ENCODE data around the gene CCNL1. TPM values are rescaled to one million over a fixed set of nuclear protein-coding genes. Genes with fewer than 3 reads are reported as not detected.
A peak's percentile ranks its signal among the peaks of the same experiment; 100 is the strongest.
"Not testable (repeated sequence)": the region's sequence is repeated elsewhere in the genome, so short reads cannot be mapped to it uniquely, and the experiment has no call there.

CCNL1 gene
- total and polyA plus RNA-seq, 2 experiments from 2014 or later = 87.6 to 223 TPM

DNA sequence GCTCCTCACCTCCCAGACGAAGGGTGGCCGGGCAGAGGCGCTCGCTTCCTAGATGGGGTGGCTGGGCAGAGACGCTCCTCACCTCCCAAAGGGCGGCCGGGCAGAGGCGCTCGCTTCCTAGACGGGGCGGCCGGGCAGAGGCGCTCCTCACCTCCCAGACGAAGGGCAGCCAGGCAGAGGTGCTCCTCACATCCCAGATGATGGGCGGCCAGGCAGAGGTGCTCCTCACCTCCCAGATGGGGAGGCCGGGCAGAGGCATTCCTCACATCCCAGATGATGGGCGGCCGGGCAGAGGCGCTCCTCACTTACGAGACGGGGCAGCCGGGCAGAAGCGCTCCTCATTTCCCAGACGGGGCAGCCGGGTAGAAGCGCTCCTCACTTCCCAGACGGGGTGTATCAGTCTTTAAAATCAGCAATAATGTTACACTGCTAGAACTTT lies 19.4 kb upstream of the CCNL1 start:
- no peak for DNase-seq (ENCODE audit: low read depth in 1 of 2, low spot score in 1 of 2)
- Histone ChIP-seq H3K9me3 (ENCODE audit: low read depth) (no peaks in the 10 kb centered on the region), H3K27me3 (no peaks in the 10 kb centered on the region), H3K4me3 (no peak overlapping the region), H3K4me1 (ENCODE audit: low read depth) (no peaks in the 10 kb centered on the region), H3K36me3 (no peaks in the 10 kb centered on the region), H3K27ac (no peak overlapping the region)
- TF ChIP-seq, protein P1, sequence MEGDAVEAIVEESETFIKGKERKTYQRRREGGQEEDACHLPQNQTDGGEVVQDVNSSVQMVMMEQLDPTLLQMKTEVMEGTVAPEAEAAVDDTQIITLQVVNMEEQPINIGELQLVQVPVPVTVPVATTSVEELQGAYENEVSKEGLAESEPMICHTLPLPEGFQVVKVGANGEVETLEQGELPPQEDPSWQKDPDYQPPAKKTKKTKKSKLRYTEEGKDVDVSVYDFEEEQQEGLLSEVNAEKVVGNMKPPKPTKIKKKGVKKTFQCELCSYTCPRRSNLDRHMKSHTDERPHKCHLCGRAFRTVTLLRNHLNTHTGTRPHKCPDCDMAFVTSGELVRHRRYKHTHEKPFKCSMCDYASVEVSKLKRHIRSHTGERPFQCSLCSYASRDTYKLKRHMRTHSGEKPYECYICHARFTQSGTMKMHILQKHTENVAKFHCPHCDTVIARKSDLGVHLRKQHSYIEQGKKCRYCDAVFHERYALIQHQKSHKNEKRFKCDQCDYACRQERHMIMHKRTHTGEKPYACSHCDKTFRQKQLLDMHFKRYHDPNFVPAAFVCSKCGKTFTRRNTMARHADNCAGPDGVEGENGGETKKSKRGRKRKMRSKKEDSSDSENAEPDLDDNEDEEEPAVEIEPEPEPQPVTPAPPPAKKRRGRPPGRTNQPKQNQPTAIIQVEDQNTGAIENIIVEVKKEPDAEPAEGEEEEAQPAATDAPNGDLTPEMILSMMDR (IDR thresholded peaks at IDR 0.05; ENCODE audit: low read depth, low read length) = no peak

DNA sequence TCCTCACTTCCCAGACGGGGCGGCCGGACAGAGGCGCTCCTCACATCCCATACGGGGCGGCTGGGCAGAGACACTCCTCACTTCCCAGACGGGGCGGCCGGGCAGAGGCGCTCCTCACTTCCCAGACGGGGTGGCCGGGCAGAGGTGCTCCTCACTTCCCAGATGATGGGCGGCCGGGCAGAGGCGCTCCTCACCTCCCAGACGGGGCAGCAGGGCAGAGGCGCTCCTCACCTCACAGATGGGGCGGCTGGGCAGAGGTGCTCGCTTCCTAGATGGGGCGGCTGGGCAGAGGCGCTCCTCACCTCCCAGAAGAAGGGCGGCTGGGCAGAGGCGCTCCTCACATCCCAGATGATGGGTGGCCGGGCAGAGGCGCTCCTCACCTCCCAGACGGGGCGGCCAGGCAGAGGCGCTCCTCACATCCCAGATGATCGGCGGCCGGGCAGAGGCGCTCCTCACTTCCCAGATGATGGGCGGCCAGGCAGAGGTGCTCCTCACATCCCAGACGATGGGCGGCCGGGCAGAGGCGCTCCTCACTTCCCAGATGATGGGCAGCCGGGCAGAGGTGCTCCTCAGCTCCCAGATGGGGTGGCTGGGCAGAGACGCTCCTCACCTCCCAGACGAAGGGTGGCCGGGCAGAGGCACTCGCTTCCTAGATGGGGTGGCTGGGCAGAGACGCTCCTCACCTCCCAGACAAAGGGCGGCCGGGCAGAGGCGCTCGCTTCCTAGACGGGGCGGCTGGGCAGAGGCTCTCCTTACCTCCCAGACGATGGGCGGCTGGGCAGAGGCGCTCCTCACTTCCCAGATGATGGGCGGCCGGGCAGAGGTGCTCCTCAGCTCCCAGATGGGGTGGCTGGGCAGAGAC lies 18.8 kb upstream of the CCNL1 start:
- not testable (repeated sequence) for H3K36me3 ChIP-seq; H3K27me3 ChIP-seq; DNase-seq (ENCODE audit: low read depth in 1 of 2, low spot score in 1 of 2); H3K4me3 ChIP-seq; H3K9me3 ChIP-seq (ENCODE audit: low read depth); H3K4me1 ChIP-seq (ENCODE audit: low read depth); H3K27ac ChIP-seq

DNA sequence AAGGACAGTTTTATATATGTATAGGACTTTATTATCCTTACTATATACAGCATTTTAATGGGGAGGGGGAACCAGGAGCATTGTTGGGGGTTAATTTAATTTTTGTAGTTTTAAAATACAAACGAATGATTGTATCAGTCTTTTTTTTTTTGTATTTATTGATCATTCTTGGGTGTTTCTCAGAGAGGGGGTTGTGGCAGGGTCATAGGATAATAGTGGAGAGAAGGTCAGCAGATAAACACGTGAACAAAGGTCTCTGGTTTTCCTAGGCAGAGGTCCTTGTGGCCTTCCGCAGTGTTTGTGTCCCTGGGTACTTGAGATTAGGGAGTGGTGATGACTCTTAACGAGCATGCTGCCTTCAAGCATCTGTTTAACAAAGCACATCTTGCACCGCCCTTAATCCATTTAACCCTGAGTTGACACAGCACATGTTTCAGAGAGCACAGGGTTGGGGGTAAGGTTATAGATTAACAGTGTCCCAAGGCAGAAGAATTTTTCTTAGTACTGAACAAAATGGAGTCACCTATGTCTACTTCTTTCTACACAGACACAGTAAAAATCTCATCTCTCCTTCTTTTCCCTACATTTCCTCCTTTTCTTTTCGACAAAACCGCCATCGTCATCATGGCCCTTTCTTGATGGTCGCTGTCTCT lies 18.0 kb upstream of the CCNL1 start:
- H3K27ac ChIP-seq; H3K36me3 ChIP-seq; H3K4me1 ChIP-seq (ENCODE audit: low read depth); DNase-seq (ENCODE audit: low read depth in 1 of 2, low spot score in 1 of 2); H3K9me3 ChIP-seq (ENCODE audit: low read depth); H3K27me3 ChIP-seq; H3K4me3 ChIP-seq: not testable (repeated sequence)

DNA sequence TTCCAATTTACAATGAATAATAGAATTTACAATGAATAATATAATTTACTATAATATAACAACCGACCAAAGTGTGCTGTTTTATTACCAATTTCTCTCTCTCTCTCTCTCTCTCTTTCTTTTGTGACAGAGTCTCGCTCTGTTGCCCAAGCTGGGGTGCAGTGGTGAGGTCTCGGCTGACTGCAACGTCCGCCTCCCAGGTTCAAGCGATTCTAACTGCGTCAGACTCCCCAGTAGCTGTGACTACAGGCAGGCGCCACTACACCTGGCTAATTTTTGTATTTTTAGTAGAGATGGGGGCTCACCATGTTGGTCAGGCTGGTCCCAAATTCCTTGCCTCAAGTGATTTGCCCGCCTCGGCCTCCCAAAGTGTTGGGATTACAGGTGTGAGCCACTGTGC lies 17.0 kb upstream of the CCNL1 start:
- Histone ChIP-seq H3K4me3 (no peak overlapping the region), H3K36me3 (no peaks in the 10 kb centered on the region), H3K27me3 (no peaks in the 10 kb centered on the region), H3K9me3 (ENCODE audit: low read depth) (no peaks in the 10 kb centered on the region), H3K27ac (no peak overlapping the region), H3K4me1 (ENCODE audit: low read depth) (no peaks in the 10 kb centered on the region)
- DNase-seq (ENCODE audit: low read depth in 1 of 2, low spot score in 1 of 2) = no peak
- TF ChIP-seq, protein P1 (IDR thresholded peaks at IDR 0.05; ENCODE audit: low read depth, low read length) = no peak

DNA sequence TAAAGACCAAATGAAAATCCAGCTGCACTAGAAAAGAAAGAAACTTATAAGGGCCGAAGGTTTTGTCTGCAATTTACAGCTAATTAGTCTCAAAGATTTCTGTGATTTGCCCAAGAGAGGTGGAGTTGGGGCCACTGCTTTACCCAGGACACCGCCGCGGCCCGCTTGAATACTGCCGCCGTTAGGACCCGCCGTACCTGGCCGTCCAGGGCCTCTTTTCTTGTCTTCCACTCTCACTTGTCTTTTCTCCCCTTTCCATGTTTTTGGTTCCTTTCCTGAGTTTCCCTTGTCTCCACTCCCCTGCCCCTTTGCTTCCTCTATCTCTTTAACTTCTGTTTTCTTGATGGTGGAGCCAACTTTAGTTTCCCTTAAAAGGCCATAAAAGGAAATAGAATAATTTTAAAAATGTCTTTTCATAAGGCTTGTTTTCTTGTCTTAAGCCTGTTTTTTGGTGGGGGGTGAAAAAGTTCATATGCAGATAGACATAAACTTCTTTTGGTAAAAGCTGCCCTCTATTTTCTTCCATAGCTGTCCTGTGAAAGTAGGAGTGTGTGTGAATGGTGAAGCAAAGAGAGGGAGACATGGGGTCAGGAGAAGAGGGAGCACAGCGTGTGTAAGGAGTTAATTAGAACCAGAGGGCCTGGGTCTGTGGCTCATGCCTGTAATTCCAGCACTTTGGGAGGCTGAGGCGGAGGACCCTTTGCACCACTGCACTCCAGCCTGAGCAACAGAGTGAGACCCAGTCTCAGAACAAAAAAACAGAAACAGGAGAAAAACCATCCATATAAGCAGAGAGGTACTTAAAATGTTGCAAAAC lies 16.0 kb upstream of the CCNL1 start:
- peak overlapping the region; percentile 96 for H3K27ac ChIP-seq
- H3K4me3 ChIP-seq = peak overlapping the region; percentile 65
- H3K27me3 ChIP-seq = no peaks in the 10 kb centered on the region
- peak in 1 of 2 donors; percentile 52 for DNase-seq (ENCODE audit: low read depth in 1 of 2, low spot score in 1 of 2)
- peaks cover 2% of the 10 kb centered on the region for H3K4me1 ChIP-seq (ENCODE audit: low read depth)
- TF ChIP-seq, protein P1 (IDR thresholded peaks at IDR 0.05; ENCODE audit: low read depth, low read length) = no peak
- H3K9me3 ChIP-seq (ENCODE audit: low read depth) = no peaks in the 10 kb centered on the region
- H3K36me3 ChIP-seq = no peaks in the 10 kb centered on the region

DNA sequence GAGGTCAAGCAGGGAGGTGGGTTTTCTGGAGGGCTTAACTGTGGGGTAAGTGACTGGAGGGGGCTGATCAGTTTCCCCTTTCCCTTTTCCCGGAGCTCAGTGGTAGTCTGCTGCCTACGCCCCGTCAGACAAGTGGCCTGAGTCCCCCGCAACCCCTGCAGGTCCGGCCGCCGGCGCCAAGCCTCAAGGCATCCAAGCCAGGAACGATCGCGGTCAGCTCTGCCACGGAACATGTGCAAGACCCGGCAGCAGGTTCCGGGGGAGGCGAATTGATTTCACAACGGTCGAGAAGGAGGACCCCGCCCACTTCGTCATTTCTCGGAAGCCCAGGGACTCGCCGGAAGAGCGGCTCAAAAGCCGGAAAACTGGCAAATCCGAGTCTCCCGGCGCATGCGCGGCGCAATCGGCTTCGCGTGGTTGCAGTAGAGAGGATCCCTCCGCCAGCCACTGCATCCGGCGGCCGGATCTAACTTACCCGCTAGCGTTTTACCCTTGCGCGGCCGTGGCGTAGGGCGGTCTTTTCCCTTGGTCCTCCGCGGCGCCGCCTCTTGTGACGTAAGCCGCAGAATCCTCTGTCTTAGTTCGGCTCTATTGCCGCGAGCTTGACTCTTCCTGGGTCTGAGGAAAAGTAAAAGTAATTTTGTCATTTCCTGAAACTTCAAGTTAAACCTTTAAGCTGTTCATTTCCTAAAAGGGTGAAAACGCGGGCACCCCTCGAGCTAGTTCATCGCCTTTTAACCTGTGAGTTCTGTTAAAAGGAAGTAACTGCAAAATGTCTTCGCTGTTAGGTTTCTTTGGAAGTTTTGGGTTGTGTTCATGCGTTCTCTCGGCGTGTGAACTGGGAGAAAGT lies 14.9 kb upstream of the CCNL1 start:
- Histone ChIP-seq H3K4me3 (peak overlapping the region; percentile 65), H3K9me3 (ENCODE audit: low read depth) (no peaks in the 10 kb centered on the region), H3K4me1 (ENCODE audit: low read depth) (peaks cover 2% of the 10 kb centered on the region), H3K27me3 (no peaks in the 10 kb centered on the region), H3K27ac (peak overlapping the region; percentile 96), H3K36me3 (no peaks in the 10 kb centered on the region)
- TF ChIP-seq, protein P1 (IDR thresholded peaks at IDR 0.05; ENCODE audit: low read depth, low read length) = no peak
- DNase-seq (ENCODE audit: low read depth in 1 of 2, low spot score in 1 of 2) = peak; percentile 100
